Subcutaneous adipose tissue (tissue), 4 donors: ENCODE data around the gene LIAS. TPM values are rescaled to one million over a fixed set of nuclear protein-coding genes. Genes with fewer than 3 reads are reported as not detected.

Experiments used
- total RNA-seq, 4 donors: library from RNA; depleted of rRNA; stranded (reverse); fragments of >200 nt; gene quantifications; one replicate each; pipeline ENCODE4 v1.1.0, GENCODE V29; 2016
- TF ChIP-seq, protein P1 (sequence below): fragments of 450-650 bp; IDR thresholded peaks from one replicate; pipeline ENCODE4 v1.5.1; 2016; ENCODE audit warnings: low read depth, mild to moderate bottlenecking, control low read depth, antibody characterized with exemption, moderate library complexity

The LIAS gene
- total RNA-seq, 4 donors from 2014 or later: 11.9 to 16.8 (median 14.8) TPM

DNA sequence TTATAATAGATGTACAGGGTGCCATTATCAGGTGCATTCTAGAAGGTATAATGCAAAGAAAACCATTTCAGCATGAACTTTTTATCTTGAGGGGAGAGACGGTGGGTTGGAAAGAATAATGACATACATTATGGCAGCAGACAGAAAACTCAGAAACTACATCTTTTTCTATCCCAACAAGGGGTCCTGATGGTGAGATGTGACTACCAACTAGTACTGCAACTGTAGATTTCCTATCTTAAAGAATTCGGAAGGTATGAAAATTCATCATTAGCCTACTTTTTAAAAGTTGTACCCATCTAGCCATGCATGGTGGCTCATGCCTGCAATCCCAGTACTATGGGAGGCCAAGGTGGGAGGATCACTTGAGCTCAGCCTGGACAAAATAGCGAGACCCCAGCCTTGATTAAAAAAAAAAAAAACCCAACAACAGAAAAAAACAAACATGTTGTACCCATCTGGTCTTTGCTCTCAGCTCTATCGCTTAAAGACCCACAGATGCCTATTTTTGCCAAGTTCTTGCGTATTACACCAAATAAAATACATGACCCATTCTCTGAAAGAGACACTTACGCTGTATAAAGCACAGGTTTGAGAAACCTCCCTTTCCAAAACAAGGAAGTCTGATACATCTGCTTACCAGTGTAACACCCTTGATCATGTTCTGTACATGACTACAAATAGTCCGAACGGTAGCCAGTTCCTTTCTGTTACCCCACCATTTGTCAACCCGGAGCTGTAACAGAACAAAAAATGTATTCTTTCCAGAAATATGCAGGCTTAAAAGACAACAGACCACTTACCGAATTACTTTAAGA, 1.7 kb upstream of the LIAS start:
- TF ChIP-seq, protein P1, sequence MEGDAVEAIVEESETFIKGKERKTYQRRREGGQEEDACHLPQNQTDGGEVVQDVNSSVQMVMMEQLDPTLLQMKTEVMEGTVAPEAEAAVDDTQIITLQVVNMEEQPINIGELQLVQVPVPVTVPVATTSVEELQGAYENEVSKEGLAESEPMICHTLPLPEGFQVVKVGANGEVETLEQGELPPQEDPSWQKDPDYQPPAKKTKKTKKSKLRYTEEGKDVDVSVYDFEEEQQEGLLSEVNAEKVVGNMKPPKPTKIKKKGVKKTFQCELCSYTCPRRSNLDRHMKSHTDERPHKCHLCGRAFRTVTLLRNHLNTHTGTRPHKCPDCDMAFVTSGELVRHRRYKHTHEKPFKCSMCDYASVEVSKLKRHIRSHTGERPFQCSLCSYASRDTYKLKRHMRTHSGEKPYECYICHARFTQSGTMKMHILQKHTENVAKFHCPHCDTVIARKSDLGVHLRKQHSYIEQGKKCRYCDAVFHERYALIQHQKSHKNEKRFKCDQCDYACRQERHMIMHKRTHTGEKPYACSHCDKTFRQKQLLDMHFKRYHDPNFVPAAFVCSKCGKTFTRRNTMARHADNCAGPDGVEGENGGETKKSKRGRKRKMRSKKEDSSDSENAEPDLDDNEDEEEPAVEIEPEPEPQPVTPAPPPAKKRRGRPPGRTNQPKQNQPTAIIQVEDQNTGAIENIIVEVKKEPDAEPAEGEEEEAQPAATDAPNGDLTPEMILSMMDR: no peak

DNA sequence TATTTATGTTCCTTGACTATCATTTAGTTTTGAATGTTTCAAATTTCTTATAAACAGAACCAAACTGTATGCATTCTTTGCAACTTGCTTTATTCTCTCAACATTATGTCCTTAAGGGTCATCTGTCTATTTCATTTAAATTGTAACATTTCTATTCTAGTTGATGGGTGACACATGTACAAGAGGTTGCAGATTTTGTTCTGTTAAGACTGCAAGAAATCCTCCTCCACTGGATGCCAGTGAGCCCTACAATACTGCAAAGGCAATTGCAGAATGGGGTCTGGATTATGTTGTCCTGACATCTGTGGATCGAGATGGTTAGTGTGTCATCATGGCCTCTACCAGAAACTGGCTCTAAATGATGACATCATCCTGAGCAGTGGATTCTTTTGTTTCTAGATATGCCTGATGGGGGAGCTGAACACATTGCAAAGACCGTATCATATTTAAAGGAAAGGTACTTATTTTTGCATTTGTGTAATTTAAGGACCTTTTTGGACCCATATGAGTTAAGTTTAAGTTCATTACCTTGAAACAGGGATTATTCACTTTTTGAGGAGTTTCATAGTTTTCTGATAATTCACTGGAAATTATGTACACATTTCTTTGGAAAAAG, 6.1 kb downstream of the LIAS start:
- TF ChIP-seq, protein P1: no peak

DNA sequence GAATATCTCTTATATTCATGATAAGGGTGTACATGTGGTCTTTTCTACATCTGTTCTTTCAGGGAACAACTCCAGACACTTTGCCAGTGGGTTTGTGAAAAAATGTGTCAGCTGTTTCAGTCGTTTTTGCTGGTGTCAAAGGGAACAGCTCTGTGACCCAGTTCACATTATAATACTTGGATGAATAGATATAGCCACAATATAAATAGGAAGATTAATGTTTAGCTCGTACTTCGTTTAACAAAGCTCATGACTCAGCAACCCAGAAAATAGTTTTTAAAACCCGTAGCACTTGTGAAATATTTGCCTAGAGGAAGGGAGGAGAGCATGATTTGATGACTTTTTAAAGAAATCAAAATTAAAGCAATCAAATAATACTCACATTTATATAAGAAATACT, 7.9 kb downstream of the LIAS start:
- TF ChIP-seq, protein P1: no peak

DNA sequence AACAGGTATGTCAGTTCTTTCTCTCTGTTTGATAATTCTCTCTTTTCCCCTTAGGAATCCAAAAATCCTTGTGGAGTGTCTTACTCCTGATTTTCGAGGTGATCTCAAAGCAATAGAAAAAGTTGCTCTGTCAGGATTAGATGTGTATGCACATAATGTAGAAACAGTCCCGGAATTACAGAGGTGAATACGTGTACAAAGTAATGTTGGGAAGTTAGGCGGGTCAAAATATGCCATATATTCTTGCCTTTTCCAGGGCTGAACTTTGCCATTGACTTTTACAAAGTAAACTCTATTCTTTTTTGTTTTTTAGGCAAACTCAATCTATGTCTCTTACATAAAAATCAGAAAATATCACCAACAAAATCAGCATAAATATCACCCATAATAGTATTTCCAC, 8.6 kb downstream of the LIAS start:
- TF ChIP-seq, protein P1: no peak

DNA sequence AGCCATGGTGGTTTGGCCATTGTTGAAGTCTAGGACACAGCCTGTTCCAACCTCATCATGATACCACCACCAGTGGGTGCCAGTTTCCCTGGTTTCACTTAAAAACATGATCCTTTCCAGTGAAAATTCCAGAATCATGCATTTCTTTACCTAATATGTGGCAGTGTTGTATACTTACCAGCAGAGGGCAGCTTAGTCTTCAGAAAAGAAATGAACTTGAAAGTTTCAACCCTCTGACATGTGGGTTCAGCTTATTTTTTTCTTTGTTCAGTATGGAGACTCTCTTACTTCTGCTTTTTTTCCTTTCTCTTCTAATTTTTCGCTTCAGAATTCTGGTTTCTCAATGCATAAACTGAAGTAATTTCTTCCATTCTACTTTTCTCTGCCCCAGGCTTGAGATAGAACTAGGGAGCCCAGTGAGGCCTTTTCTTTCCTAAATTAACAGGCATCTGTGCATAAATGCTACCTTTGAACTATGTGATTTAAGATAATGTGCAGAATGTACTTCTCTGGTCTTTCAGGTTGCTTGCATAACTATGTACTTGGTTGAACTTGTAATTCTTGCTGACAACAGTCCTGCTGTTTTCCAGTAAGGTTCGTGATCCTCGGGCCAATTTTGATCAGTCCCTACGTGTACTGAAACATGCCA, 10.7 kb downstream of the LIAS start:
- TF ChIP-seq, protein P1: no peak

DNA sequence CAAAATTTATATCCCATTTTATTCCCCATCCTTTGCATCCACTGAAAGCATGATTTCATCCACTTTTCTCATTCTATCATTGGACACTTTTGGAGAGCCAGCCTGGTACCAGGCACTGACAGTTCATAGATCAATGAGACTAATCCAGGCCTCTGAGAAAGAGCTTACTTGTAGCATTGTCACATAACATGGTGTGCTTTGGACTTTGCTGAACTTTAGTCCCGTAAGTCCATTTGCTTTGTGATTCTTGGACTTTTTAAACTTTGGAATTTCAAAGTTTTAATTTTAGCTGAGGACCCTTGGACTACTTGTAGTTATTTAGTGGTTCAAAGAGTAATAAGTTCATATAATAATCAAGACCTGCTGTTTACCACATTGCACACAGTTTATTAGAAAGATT, 11.5 kb downstream of the LIAS start:
- TF ChIP-seq, protein P1: no peak

DNA sequence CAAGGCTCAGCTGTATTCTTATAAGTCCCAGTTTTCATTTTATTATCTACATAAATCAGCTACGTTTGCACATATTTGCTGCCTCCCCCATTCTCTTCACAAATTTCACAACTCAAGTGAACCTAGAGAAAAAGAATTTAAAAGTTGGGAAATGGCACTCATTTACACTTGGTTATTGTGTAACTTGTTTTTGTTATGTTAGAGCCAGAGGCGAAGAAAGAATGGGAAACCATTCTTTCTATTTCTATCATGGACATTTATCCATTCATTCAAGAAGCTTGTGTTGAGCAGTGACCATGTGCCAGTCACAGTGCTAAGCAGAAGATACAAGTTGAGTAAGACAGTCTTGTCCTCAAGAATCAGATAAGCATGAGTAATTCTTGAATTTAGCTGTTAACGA, 13.5 kb downstream of the LIAS start:
- TF ChIP-seq, protein P1: no peak
